RKO (cell line): ENCODE measurements around the gene SHISAL2A.

Experiments used
- DNase-seq: peaks from one replicate; pipeline ENCODE4 v3.0.0-alpha.2; 2016; ENCODE audit warnings: low spot score

Gene SHISAL2A

DNA sequence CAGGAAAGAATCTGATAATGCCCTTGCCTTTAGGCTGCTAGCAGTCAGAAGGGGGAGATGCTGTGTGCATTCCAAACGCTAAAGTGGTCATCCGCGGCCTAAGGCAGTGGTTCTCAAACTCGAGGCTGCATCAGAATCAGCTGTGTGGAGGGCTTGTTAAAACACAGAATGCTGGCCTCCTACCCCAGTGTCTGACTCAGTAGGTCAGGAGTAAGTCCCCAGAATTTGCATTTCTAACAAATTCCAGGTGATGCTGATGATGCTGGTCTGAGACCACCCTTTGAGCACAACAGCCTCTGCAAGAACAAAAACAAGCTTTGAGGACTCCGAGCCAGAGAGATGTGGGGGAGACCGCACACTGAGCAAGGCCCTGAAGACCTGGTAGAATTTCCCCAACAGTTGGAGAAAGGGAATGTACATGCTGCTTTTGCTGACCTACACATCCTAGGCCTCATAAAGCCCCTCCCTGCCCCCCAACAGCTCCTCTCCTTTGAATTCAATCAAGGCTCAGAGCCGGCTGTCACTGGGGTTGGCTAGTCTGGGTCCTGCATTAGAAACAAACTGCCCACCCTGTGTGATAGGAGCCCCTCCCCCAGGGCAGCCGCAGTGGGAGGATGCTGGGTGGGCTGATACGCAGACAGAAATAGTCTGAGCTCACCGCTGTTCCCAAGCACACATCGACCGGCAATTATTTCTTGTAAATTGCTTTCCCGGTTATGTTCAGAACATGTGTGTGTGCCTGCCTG, 27.1 kb downstream of the SHISAL2A start:
- DNase-seq: no peak

DNA sequence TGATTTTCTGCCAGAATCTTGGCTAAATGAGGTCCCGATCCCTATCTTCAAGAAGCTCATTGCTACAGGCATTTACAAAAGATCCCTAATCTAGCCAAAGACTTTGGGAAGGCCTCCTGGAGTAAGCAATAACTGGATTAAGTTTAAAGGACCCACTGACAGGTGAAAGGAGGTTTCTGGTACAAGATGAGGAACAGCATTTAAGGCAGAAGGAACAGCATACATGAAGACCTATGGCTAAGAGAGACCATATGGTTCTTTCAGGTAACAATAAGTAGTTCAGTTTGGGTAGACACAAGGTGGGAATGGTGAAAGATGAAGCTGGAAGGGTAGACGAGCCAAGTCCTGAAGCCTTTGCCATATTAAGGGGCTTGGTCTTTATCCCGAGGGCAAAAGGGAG, 27.8 kb downstream of the SHISAL2A start:
- no peak for DNase-seq

- DNase-seq: no peak
Observed at GRCh38 chr1:52662645-52663313, 29.8 kb downstream of the SHISAL2A start.

- DNase-seq: no peak
Observed at GRCh38 chr1:52663716-52664115, 30.7 kb downstream of the SHISAL2A start.

DNA sequence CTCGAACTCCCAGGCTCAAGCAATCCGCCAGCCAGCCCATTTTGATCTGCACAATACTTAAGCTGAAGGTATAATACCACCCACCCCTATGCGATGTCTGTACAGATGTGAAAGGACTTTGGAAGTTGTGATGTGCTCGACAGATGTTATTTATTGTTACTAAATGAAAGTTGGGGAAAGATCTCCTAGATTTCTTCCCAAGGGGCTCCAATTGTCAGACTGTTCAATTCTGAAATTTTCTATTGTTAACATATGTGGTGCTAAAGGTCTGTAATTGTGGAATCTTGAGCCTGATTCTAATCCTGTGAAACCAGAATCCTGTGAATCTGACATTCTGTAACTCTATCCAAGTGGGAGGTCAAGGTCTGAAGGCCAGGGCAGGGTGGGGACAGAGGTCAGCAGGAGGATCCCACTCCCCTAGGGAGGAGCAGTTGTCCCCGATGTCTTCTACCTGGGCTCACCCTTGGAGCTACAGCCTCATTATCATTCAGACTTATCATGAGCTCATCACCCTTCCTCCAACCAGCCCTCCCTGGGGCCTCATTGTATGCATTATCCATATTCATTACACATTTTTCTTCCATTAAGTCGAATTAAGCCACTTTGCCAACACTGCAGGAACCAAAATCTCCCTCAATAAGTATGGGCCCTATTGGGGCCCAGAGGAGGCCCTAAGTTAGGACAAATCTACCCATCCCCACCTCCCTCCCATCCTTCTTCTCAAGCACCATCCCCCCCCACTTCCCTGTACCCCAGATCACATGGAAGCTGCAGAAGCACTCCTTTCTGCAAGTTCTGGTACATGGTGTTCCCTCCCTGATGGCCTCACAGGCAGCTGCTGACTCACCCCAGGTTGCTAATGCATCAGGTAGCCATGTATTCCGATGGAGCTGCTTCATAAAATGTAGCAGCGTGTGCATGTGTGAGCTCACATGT, 32.3 kb downstream of the SHISAL2A start:
- no peak for DNase-seq

- no peak for DNase-seq
Observed at GRCh38 chr1:52667290-52667689, 34.3 kb downstream of the SHISAL2A start.

DNA sequence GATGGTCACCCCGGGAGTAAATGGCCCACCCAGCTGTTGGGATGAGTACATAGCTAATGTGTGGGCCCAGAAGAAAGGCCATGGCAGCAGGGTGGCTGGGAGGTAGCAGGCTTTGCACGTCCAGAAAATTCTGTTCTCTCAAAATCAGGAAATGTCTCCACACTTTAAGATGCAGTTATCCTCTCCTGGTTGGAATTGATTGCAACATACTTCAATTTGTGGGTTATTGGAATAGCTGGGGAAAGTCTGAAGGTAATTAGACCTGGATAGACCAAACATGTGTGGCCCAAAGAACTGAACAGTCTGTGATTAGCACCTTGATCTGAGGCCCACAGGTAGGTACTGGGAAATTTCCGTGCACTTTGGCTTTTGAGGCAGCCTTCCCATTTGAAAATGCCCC, 35.0 kb downstream of the SHISAL2A start:
- DNase-seq: no peak

- no peak for DNase-seq
Observed at GRCh38 chr1:52668711-52669110, 35.7 kb downstream of the SHISAL2A start.

DNA sequence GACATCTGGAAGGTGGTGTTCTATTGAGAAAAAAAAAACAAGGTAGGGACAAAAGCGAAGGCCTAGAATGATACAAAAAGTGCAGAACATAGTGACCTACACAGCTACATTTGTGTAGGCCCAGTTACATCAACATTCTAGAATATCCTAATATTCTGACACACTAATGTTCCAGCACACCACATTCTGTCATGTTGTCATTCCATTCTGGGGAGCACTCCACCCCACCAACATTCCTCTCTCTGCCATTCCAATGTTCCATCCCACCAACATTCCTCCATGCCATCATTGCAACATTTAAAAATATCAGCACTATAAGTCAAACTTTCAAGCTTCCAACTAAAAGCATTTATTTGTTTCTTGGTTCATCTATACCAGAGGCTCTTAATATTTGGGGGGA, 36.7 kb downstream of the SHISAL2A start:
- no peak for DNase-seq

- DNase-seq: no peak
Observed at GRCh38 chr1:52670604-52671003, 37.6 kb downstream of the SHISAL2A start.

GRCh38 chr1:52672946-52673345, 40.0 kb downstream of the SHISAL2A start:
- DNase-seq: no peak

DNA sequence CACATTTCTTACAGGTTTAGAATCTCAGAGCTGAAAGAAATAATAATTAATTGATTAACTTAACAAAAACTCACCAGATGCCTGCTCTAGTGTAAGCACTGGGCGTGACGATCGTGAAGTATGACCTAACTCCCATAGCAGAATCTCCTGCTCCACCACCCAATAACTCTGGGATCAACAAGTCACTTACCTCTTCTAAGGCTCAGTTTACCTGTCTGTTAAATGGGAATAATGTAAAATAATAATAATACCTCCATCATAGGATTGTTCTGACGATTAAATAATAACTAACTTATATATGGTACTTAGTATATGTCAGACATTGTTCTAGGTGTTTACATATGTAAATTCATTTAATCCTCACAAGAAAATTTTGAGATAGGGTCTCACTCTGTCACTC, 40.5 kb downstream of the SHISAL2A start:
- DNase-seq: no peak

GRCh38 chr1:52674497-52675384, 41.8 kb downstream of the SHISAL2A start:
- DNase-seq: no peak

- no peak for DNase-seq
Observed at GRCh38 chr1:52676249-52676903, 43.4 kb downstream of the SHISAL2A start.

- DNase-seq: no peak
Observed at GRCh38 chr1:52677076-52677806, 44.3 kb downstream of the SHISAL2A start.

GRCh38 chr1:52679048-52679447, 46.1 kb downstream of the SHISAL2A start:
- no peak for DNase-seq

DNA sequence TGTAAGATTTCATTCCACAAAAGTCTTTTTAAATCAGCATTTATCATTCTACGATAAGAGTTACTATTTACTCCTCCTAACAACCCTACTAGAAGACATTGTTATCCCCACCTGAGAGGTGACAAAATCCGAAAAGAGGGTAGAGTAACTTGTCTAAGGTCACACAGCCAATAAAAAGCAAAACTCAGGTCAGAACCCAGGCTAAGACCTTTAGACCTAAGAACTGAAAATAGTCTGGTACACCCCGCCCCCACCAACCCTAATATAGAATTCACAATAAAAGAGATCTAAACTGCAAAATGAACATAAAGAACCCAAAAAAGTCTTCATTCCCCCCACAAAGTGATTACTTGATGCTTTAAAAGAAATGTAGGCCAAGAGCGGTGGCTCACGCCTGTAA, 46.5 kb downstream of the SHISAL2A start:
- DNase-seq: no peak

- no peak for DNase-seq
Observed at GRCh38 chr1:52680353-52680752, 47.4 kb downstream of the SHISAL2A start.

DNA sequence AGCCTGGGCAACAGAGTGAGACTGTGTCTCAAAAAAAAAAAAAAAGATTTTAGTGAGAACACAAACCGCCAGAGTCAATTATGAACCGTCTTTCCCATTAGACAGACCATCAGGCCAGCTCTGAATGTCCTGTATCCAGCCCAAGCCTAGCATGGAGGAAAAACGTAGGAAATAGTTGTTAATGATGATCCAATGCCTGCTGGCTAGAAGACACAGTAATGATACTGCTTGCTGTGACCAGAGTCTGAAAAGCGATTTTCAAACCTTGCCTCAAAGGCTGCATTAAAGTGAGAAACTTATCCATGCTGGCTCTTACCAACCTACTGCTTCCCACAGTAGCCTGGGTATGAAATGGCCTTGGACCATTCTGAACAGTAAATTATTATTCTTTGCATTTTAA, 48.2 kb downstream of the SHISAL2A start:
- DNase-seq: no peak

GRCh38 chr1:52683367-52683940, 50.5 kb downstream of the SHISAL2A start:
- no peak for DNase-seq
